HepG2 (cell line): ENCODE results near the gene NSD1. TPM values are rescaled to one million over a fixed set of nuclear protein-coding genes. Genes with fewer than 3 reads are reported as not detected.

Source experiments
- ATAC-seq: fragments of 200-7000 bp; cut with Tn5 transposase; 3 replicates; pipeline ENCODE4 v1.9.1; 2020; ENCODE audit warnings: mild to moderate bottlenecking, moderate library complexity
- BruUV-seq: library from RNA; stranded (reverse); fragments of 400-500 nt; replicated peaks from 2 replicates; lab custom pipeline; 2021; lab: Mats Ljungman, UMichigan
- CTCF ChIA-PET: fragments of 300-600 bp; formaldehyde crosslinking; extraction: SDS; loops from one replicate; lab custom pipeline; 2021; ENCODE audit warnings: low total read pairs, inconsistent platforms, low intra/inter-chr PET ratio; lab: Yijun Ruan, JAX
- POLR2A ChIA-PET: fragments of 350-600 bp; sonication (Branson Sonifier 250); formaldehyde crosslinking; loops from one replicate; lab custom pipeline; 2020; ENCODE audit warnings: antibody characterized with exemption, inconsistent platforms; lab: Yijun Ruan, JAX
- DNase-seq: peaks from one replicate; pipeline ENCODE4 v3.0.0-alpha.2; 2015; ENCODE audit warnings: low spot score
- FAIRE-seq: peaks from 3 replicates; lab custom pipeline; 2011; peaks lifted over from hg19 to GRCh38; lab: Jason Lieb, UNC
- H2AFZ ChIP-seq: one replicate; pipeline ENCODE4 v1.6.1; 2011; ENCODE audit warnings: low read length, inconsistent platforms
- H3K27ac ChIP-seq: fragments of 300-600 bp; 3 replicates; pipeline ENCODE4 v1.8.0; 2011; ENCODE audit warnings: mixed run types, mild to moderate bottlenecking, mixed read lengths, low read length, inconsistent platforms; ENCODE audit not compliant: insufficient read depth; ENCODE audit errors: extremely low read length
- H3K27me3 ChIP-seq, 2 experiments: fragments of 200-600 bp in 1 of 2; 2 replicates in 1 of 2; 3 replicates in 1 of 2; pipeline versions ENCODE4 v1.6.0 to v1.8.0; 2011; ENCODE audit warnings: low read length in 2 of 2, mild to moderate bottlenecking in 2 of 2, moderate library complexity in 2 of 2, inconsistent platforms in 1 of 2; ENCODE audit not compliant: insufficient read depth in 2 of 2, control insufficient read depth in 1 of 2
- H3K36me3 ChIP-seq, 2 experiments: fragments of 200-600 bp in 1 of 2; replicated peaks in 1 of 2; 2 replicates in 1 of 2; 3 replicates in 1 of 2; pipeline versions ENCODE4 v1.5.1 to v1.8.0; 2011; ENCODE audit warnings: low read length in 2 of 2, inconsistent platforms in 1 of 2; ENCODE audit not compliant: insufficient read depth in 2 of 2, control insufficient read depth in 1 of 2
- H3K4me1 ChIP-seq: 2 replicates; pipeline ENCODE4 v1.5.1; 2012; ENCODE audit warnings: low read length, inconsistent platforms; ENCODE audit not compliant: insufficient read depth
- H3K4me2 ChIP-seq: 2 replicates; pipeline ENCODE4 v1.6.0; 2011; ENCODE audit warnings: low read depth, low read length, inconsistent platforms
- H3K4me3 ChIP-seq, 3 experiments: fragments of 200-600 bp in 1 of 3; sonication (generic), shearing (Covaris generic) in 1 of 3; replicated peaks in 1 of 3; 2 replicates each; pipeline ENCODE4 v1.5.1; 2011 to 2016; ENCODE audit warnings: low read length in 3 of 3, inconsistent platforms in 2 of 3, low read depth in 2 of 3, mild to moderate bottlenecking in 2 of 3, control low read depth in 1 of 3, mixed read lengths in 1 of 3; ENCODE audit not compliant: insufficient read depth in 1 of 3
- H3K79me2 ChIP-seq: one replicate; pipeline ENCODE4 v1.6.1; 2011; ENCODE audit warnings: low read length, inconsistent platforms; ENCODE audit not compliant: insufficient read depth
- H3K9ac ChIP-seq: 2 replicates; pipeline ENCODE4 v1.6.0; 2011; ENCODE audit warnings: mild to moderate bottlenecking, low read depth, low read length, inconsistent platforms; ENCODE audit not compliant: insufficient read depth
- H3K9me3 ChIP-seq: 2 replicates; pipeline ENCODE4 v1.5.1; 2012; ENCODE audit warnings: mild to moderate bottlenecking, low read length
- H4K20me1 ChIP-seq: 2 replicates; pipeline ENCODE4 v1.6.0; 2011; ENCODE audit warnings: inconsistent platforms, mild to moderate bottlenecking, low read length, moderate library complexity; ENCODE audit not compliant: insufficient read depth
- ELF1 ChIP-seq: sonication (generic); formaldehyde crosslinking; IDR thresholded peaks from 2 replicates; pipeline ENCODE4 v1.4.0; 2020; ENCODE audit warnings: missing genetic modification reagents
- FOXC1 ChIP-seq: sonication (generic); formaldehyde crosslinking; IDR thresholded peaks from 2 replicates; pipeline ENCODE4 v1.8.0; 2022; ENCODE audit warnings: mild to moderate bottlenecking, missing genetic modification reagents, borderline replicate concordance
- MAFF ChIP-seq: IDR thresholded peaks from 2 replicates; pipeline ENCODE4 v1.6.1; 2011; ENCODE audit warnings: low read depth, low read length, improper control_type of control experiment
- MAFK ChIP-seq, 2 experiments: IDR thresholded peaks in 1 of 2; conservative IDR thresholded peaks in 1 of 2; 2 replicates each; pipeline ENCODE4 v1.6.1; 2011; ENCODE audit warnings: improper control_type of control experiment in 2 of 2, low read length in 2 of 2
- NCOA2 ChIP-seq: sonication (generic); formaldehyde crosslinking; IDR thresholded peaks from 2 replicates; pipeline ENCODE4 v1.8.0; 2022; ENCODE audit warnings: inconsistent platforms
- RXRB ChIP-seq: IDR thresholded peaks from 2 replicates; pipeline ENCODE4 v1.6.1; 2016; ENCODE audit warnings: borderline replicate concordance, missing genetic modification reagents, missing compliant biosample characterization
- SOX6 ChIP-seq, 2 experiments: fragments of 450-650 bp in 1 of 2; sonication (generic) in 1 of 2; formaldehyde crosslinking in 1 of 2; IDR thresholded peaks; 2 replicates each; pipeline versions ENCODE4 v1.4.0 to v1.6.1; 2017 to 2020; ENCODE audit warnings: antibody characterized with exemption in 1 of 2, mild to moderate bottlenecking in 1 of 2, missing genetic modification reagents in 1 of 2
- ZBTB7B ChIP-seq: sonication (generic); formaldehyde crosslinking; IDR thresholded peaks from 2 replicates; pipeline ENCODE4 v1.4.0; 2020; ENCODE audit warnings: missing genetic modification reagents
- ZNF430 ChIP-seq: sonication (generic); formaldehyde crosslinking; IDR thresholded peaks from 2 replicates; pipeline ENCODE4 v1.9.0; 2021; ENCODE audit warnings: mild to moderate bottlenecking, missing genetic modification reagents
- WGBS: methylation state at CpG from one replicate; pipeline ENCODE4 v1.1.6; 2017; ENCODE audit warnings: low lambda C conversion rate; 5-methylcytosine and 5-hydroxymethylcytosine counted together
- in situ Hi-C: cut with HindIII; loops from 2 replicates; pipeline ENCODE4 v1.10.0; 2017; ENCODE audit warnings: low pct_unique_long_range_greater_than_20kb; ENCODE audit not compliant: extremely low pct_ligation_motif_present
- intact Hi-C: fragments of 100-400 bp; cut with micrococcal nuclease; formaldehyde crosslinking; loops from one replicate; pipeline ENCODE4 v1.10.0; 2022; ENCODE audit not compliant: unreplicated experiment
- polyA plus RNA-seq, 8 experiments: library from polyadenylated mRNA; depleted of rRNA in 3 of 8; stranded (reverse) in 7 of 8; unstranded in 1 of 8; fragments of >200 nt; fragmentation: Illumina TruSeq in 4 of 8; extraction: Trizol in 4 of 8; gene quantifications; 2 replicates each; pipeline versions ENCODE4 v1.2.1 to v1.2.3, GENCODE V29; 2011 to 2016; ENCODE audit warnings: low read depth in 4 of 8, missing spikeins in 1 of 8, mixed read lengths in 1 of 8; ENCODE audit not compliant: insufficient read depth in 1 of 8
- total RNA-seq, 5 experiments: library from RNA; depleted of rRNA; stranded (reverse); fragments of >200 nt; fragmentation: Illumina TruSeq; extraction: Trizol; gene quantifications; 2 replicates each; pipeline ENCODE4 v1.2.3, GENCODE V29; 2016; ENCODE audit warnings: low read depth in 1 of 5
- TF ChIP-seq, protein P1 (sequence below): sonication (generic); formaldehyde crosslinking; IDR thresholded peaks from 2 replicates; pipeline ENCODE4 v1.5.0; 2020; ENCODE audit warnings: mild to moderate bottlenecking, missing genetic modification reagents, moderate library complexity
- TF ChIP-seq, protein P2 (sequence below), 2 experiments: sonication (generic) in 1 of 2; formaldehyde crosslinking in 1 of 2; IDR thresholded peaks; 2 replicates each; pipeline versions ENCODE4 v1.4.0 to v1.6.1; 2018 to 2020; ENCODE audit warnings: missing genetic modification reagents in 2 of 2, borderline replicate concordance in 1 of 2, low read depth in 1 of 2, mild to moderate bottlenecking in 1 of 2, missing biosample characterization in 1 of 2
- TF ChIP-seq, protein P3 (sequence below), 2 experiments: sonication (generic) in 1 of 2; formaldehyde crosslinking in 1 of 2; IDR thresholded peaks; 2 replicates each; pipeline versions ENCODE4 v1.4.0 to v1.6.1; 2016 to 2020; ENCODE audit warnings: borderline replicate concordance in 1 of 2, low read depth in 1 of 2, mild to moderate bottlenecking in 1 of 2, missing genetic modification reagents in 1 of 2

NSD1 gene
- total and polyA plus RNA-seq, 2 of the 13 experiments (the other 11 are each of a cell fraction or from before 2014, with no cell fraction given), result 0.01 to 0.09 TPM

DNA sequence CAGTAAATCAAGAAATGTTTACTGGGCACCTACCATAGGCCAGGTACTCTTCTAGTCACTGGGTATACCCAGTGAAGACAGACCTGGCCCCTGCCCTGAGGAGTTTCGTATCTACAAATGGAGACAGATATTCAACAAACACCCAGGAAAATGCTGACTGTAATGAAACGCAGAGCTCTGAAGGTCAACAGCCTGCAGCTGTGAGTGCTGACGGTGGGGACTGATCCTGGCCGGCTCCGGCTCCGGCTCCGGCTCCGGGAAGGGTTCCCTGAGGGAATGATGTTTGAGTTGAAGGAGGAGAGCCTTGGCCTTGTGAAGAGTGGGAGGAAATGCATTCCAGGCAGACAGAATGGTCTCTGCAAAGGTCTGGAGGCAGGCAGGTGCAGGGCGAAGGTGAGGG, 23.8 kb upstream of the NSD1 start (continued):
- TF ChIP-seq MAFF (peak; percentile 95), RXRB (CRISPR knock-in tag) (peak; percentile 28; the same call in 1 of the 2 replicates), MAFK (conservative IDR thresholded peaks at IDR 0.05 in 1 of 2, IDR thresholded peaks at IDR 0.05 in 1 of 2; ENCODE audit: low read length in 2 of 2) (peak; percentile 96 to 98)

DNA sequence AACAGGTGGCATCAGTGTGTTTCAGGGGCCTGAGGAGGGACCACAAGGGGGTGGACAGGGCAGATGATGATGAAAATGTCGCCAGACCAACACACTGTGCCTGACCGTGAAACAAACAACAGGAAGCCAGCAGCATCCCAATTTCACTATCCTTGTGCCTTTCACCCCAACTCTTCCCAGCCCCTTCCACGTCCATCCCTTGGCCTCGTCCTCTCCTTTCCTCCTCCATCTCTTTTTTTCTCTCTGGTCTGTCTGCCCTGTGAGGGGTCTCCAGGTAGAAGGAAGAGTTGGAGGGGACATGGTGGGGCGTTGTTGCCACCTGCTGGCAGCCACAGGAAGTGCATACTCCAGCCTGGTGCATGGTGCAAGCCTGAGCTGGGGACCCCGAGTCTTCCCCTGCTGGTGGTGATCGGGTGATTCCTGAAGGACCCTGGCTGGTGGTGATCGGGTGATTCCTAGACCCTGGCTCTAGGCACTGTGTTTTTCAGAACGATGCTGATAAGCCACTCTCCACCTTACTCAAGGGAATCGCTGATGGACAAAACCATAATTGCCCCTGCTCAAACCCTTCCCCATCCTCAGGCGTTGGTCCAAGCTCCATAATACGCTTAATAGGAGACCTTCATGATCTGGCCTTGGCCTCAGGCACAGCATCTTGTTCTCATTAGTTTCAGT, 21.7 kb upstream of the NSD1 start:
- H3K9me3 ChIP-seq, result no peaks in the 10 kb centered on the region
- peak overlapping the region; percentile 56 for H2AFZ ChIP-seq
- H3K27ac ChIP-seq, result no peak overlapping the region
- ATAC-seq, result peak; percentile 69
- 17% methylated on average over 11 of the region's 12 CpGs for WGBS
- peak overlapping the region; percentile 71 for H3K4me2 ChIP-seq
- H3K4me3 ChIP-seq, result peak overlapping the region in 1 of 3 experiments; percentile 32; a peak in 1 of 6 replicates
- in situ Hi-C loops, result loop anchor here (5.0 to 25.0 kb wide), 3 partner anchors 40 to 350 kb away; partner anchors contain the start of genes DBN1, PRELID1 and RAB24
- intact Hi-C loops, result loop anchor here (1.0 kb wide), 1 partner anchor 40 kb away; no protein-coding TSS in a partner anchor
- no peak overlapping the region for H3K9ac ChIP-seq
- no peaks in the 10 kb centered on the region for H4K20me1 ChIP-seq
- H3K36me3 ChIP-seq, result no peaks in the 10 kb centered on the region
- H3K4me1 ChIP-seq, result peaks cover 70% of the 10 kb centered on the region
- peak; percentile 67 for DNase-seq
- ChIA-PET POLR2A (interaction anchor here (0.9 to 13.2 kb wide), 3 partner anchors 24 to 106 kb away, joined by 3 to 293 read pairs (median 13); partner anchors contain the start of gene FGFR4), CTCF (interaction anchor here (0.8 to 4.6 kb wide), 3 partner anchors 25 to 343 kb away, joined by 4 to 54 read pairs (median 10); partner anchors contain the start of gene FGFR4)
- FAIRE-seq, result peak; percentile 67
- BruUV-seq, result no TSS peak
- no peaks in the 10 kb centered on the region for H3K27me3 ChIP-seq
- H3K79me2 ChIP-seq, result no peaks in the 10 kb centered on the region
- TF ChIP-seq ZBTB7B (peak; percentile 88; the same call in 1 of the 2 replicates), FOXC1 (CRISPR knock-in tag) (0 out of 2 replicates have a peak, but pooled peaks have one; percentile 21), NCOA2 (peak; percentile 43), ELF1 (CRISPR knock-in tag) (peak; percentile 27; the same call in 1 of the 2 replicates), ZNF430 (CRISPR knock-in tag) (0 out of 2 replicates have a peak, but pooled peaks have one; percentile 27), SOX6 (IDR thresholded peaks at IDR 0.05) (no peak), SOX6 (CRISPR knock-in tag; IDR thresholded peaks at IDR 0.05) (peak; percentile 37; the same call in 1 of the 2 replicates)
- TF ChIP-seq, protein P1, sequence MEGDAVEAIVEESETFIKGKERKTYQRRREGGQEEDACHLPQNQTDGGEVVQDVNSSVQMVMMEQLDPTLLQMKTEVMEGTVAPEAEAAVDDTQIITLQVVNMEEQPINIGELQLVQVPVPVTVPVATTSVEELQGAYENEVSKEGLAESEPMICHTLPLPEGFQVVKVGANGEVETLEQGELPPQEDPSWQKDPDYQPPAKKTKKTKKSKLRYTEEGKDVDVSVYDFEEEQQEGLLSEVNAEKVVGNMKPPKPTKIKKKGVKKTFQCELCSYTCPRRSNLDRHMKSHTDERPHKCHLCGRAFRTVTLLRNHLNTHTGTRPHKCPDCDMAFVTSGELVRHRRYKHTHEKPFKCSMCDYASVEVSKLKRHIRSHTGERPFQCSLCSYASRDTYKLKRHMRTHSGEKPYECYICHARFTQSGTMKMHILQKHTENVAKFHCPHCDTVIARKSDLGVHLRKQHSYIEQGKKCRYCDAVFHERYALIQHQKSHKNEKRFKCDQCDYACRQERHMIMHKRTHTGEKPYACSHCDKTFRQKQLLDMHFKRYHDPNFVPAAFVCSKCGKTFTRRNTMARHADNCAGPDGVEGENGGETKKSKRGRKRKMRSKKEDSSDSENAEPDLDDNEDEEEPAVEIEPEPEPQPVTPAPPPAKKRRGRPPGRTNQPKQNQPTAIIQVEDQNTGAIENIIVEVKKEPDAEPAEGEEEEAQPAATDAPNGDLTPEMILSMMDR, result peak; percentile 99
- TF ChIP-seq, protein P2, sequence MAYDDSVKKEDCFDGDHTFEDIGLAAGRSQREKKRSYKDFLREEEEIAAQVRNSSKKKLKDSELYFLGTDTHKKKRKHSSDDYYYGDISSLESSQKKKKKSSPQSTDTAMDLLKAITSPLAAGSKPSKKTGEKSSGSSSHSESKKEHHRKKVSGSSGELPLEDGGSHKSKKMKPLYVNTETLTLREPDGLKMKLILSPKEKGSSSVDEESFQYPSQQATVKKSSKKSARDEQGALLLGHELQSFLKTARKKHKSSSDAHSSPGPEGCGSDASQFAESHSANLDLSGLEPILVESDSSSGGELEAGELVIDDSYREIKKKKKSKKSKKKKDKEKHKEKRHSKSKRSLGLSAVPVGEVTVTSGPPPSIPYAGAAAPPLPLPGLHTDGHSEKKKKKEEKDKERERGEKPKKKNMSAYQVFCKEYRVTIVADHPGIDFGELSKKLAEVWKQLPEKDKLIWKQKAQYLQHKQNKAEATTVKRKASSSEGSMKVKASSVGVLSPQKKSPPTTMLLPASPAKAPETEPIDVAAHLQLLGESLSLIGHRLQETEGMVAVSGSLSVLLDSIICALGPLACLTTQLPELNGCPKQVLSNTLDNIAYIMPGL (CRISPR knock-in tag; IDR thresholded peaks at IDR 0.05; ENCODE audit: borderline replicate concordance in 1 of 2, low read depth in 1 of 2), result peak; percentile 31 to 76; a peak in 2 of 4 replicates
- TF ChIP-seq, protein P3, sequence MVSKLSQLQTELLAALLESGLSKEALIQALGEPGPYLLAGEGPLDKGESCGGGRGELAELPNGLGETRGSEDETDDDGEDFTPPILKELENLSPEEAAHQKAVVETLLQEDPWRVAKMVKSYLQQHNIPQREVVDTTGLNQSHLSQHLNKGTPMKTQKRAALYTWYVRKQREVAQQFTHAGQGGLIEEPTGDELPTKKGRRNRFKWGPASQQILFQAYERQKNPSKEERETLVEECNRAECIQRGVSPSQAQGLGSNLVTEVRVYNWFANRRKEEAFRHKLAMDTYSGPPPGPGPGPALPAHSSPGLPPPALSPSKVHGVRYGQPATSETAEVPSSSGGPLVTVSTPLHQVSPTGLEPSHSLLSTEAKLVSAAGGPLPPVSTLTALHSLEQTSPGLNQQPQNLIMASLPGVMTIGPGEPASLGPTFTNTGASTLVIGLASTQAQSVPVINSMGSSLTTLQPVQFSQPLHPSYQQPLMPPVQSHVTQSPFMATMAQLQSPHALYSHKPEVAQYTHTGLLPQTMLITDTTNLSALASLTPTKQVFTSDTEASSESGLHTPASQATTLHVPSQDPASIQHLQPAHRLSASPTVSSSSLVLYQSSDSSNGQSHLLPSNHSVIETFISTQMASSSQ (IDR thresholded peaks at IDR 0.05; ENCODE audit: low read depth), result no peak
- TF ChIP-seq, protein P3 (CRISPR knock-in tag; IDR thresholded peaks at IDR 0.05; ENCODE audit: borderline replicate concordance), result peak; percentile 43; the same call in 1 of the 2 replicates
